Gastroesophageal sphincter (tissue), 3 donors: ENCODE data around the gene CTSO.

Experiments used
- CTCF ChIP-seq, 4 experiments: fragments of 200-600 bp in 2 of 4; fragments of 450-650 bp in 2 of 4; sonication (generic) in 1 of 4; IDR thresholded peaks; one replicate each; pipeline ENCODE4 v1.5.1; 2017 to 2019; ENCODE audit warnings: antibody characterized with exemption in 4 of 4, mild to moderate bottlenecking in 2 of 4, moderate library complexity in 2 of 4
- POLR2AphosphoS5 ChIP-seq: sonication (generic); formaldehyde crosslinking; IDR thresholded peaks from one replicate; pipeline ENCODE4 v1.6.1; 2017; ENCODE audit warnings: antibody characterized with exemption

- no peak for TF ChIP-seq CTCF (IDR thresholded peaks at IDR 0.05)
- TF ChIP-seq POLR2AphosphoS5, result no peak
Observed at GRCh38 chr4:155875878-155876277, 77.8 kb downstream of the CTSO start.
